ENCODE results near the gene RAD51B.

GRCh38 chr14:68440820-68441219 lies 621.2 kb downstream of the RAD51B start:
- no peak for TF ChIP-seq YY1 (IDR thresholded peaks at IDR 0.05; ENCODE audit: insufficient read depth, insufficient read length)
- no peak for TF ChIP-seq SUZ12 (IDR thresholded peaks at IDR 0.05; ENCODE audit: extremely low read depth, insufficient read depth, insufficient read length)
- TF ChIP-seq ZNF274 (IDR thresholded peaks at IDR 0.05; ENCODE audit: low read depth, low read length): no peak
